Measurements from ENCODE around the gene SLF2. TPM values are rescaled to one million over a fixed set of nuclear protein-coding genes. Genes with fewer than 3 reads are reported as not detected.

The SLF2 gene
- polyA plus RNA-seq, 2 donors: 5.1 to 9.4 TPM

DNA sequence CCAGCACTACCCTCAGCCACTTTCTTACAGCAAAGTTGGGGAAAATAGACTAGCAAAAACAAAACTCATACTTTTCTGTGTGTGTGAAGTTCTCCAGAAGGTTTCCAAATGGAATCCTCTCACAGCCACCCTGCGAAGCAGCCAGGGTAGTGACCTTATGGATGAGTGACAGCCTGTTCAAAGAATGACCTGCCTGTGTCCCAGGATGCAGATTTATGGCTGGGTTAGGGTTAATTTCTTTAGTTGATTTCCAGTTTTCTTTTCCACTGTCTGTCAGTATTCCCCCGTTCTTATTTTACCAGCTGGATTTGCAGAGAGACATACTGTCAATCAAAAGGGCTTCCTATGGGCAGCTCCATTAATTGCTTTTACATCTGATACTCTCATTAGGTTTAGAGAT lies 54.1 kb downstream of the SLF2 start:
- H3K4me3 ChIP-seq (ENCODE audit: low read depth in 1 of 2, low read length in 2 of 2): no peak overlapping the region
- no peaks in the 10 kb centered on the region for H3K27me3 ChIP-seq (ENCODE audit: control insufficient read depth in 1 of 2, insufficient read depth in 2 of 2, low read length in 2 of 2)
- H3K27ac ChIP-seq (ENCODE audit: low read depth in 2 of 2, low read length in 1 of 2): no peak overlapping the region
- H3K36me3 ChIP-seq (ENCODE audit: control insufficient read depth in 2 of 2, insufficient read depth in 2 of 2, low read length in 1 of 2): no peaks in the 10 kb centered on the region
- H3K4me1 ChIP-seq (ENCODE audit: control insufficient read depth in 2 of 2, insufficient read depth in 2 of 2, low read length in 1 of 2): peaks cover 0 to 5% of the 10 kb centered on the region in 2 donors
- H3K9me3 ChIP-seq (ENCODE audit: control insufficient read depth in 2 of 2, insufficient read depth in 1 of 2, low read depth in 1 of 2, low read length in 1 of 2): no peaks in the 10 kb centered on the region
- 62 to 77% methylated on average over 2 of the region's 2 CpGs for WGBS, 2 donors

DNA sequence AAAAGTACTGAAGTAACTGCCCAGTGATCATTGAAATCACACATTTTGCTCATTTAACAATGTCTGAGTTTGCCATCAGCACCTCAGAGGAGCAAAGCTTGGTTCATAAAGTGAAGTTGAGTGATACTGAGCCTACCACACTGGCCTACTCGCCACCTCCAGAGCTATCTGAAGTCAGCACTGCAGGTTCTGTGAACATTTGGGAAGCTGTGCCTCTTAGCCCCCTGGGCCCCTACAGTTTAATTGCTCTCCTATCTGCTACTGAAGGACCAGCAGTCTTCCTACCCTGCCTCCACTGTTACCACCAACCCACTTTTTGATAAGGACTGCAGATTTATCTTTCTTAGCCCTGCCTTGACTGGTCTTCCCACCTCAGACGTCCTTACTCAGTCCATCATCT lies 54.6 kb downstream of the SLF2 start:
- Histone ChIP-seq H3K4me3 (ENCODE audit: low read depth in 1 of 2, low read length in 2 of 2) (no peak overlapping the region), H3K36me3 (ENCODE audit: control insufficient read depth in 2 of 2, insufficient read depth in 2 of 2, low read length in 1 of 2) (no peaks in the 10 kb centered on the region), H3K9me3 (ENCODE audit: control insufficient read depth in 2 of 2, insufficient read depth in 1 of 2, low read depth in 1 of 2, low read length in 1 of 2) (no peaks in the 10 kb centered on the region), H3K27me3 (ENCODE audit: control insufficient read depth in 1 of 2, insufficient read depth in 2 of 2, low read length in 2 of 2) (no peaks in the 10 kb centered on the region), H3K4me1 (ENCODE audit: control insufficient read depth in 2 of 2, insufficient read depth in 2 of 2, low read length in 1 of 2) (peaks cover 0 to 5% of the 10 kb centered on the region in 2 donors), H3K27ac (ENCODE audit: low read depth in 2 of 2, low read length in 1 of 2) (no peak overlapping the region)
- WGBS, 2 donors: 72 to 88% methylated on average over 2 of the region's 2 CpGs

DNA sequence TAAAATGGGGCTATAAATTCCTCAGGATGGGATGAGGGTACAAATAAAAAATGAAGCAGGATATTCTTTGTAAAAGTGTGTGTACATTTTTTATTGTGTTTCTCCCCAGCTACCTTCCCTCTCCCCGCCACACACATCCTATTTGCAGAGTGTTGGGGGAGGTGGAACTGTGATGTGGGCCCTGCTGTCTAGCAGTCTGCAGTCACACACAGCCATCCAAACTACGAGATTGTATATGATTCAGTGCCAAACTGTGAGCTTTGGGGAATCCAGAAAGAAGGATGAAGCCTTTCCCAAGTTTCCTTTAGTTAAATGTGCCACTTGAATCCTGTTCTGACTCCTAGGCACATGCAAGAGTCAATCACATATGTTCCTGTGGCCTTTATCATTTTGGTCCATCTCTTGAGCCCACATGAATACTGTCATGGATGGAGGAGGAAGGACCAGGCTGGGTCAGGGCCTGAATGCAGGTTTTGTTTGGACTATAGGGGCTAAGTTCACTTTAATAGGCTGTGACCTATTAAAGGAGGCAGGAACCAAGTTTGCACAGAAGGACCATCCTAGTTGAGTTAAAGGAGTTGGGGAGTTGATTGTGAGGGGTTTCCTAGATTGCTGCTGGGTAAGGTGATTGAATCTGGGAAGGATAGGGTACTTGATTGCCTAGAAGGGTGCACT lies 55.4 kb downstream of the SLF2 start:
- Histone ChIP-seq H3K9me3 (ENCODE audit: control insufficient read depth in 2 of 2, insufficient read depth in 1 of 2, low read depth in 1 of 2, low read length in 1 of 2) (no peaks in the 10 kb centered on the region), H3K36me3 (ENCODE audit: control insufficient read depth in 2 of 2, insufficient read depth in 2 of 2, low read length in 1 of 2) (no peaks in the 10 kb centered on the region), H3K27ac (ENCODE audit: low read depth in 2 of 2, low read length in 1 of 2) (no peak overlapping the region), H3K4me1 (ENCODE audit: control insufficient read depth in 2 of 2, insufficient read depth in 2 of 2, low read length in 1 of 2) (peaks cover 0 to 5% of the 10 kb centered on the region in 2 donors), H3K4me3 (ENCODE audit: low read depth in 1 of 2, low read length in 2 of 2) (no peak overlapping the region), H3K27me3 (ENCODE audit: control insufficient read depth in 1 of 2, insufficient read depth in 2 of 2, low read length in 2 of 2) (no peaks in the 10 kb centered on the region)
- WGBS, 2 donors: 79 to 81% methylated on average over 2 of the region's 2 CpGs

DNA sequence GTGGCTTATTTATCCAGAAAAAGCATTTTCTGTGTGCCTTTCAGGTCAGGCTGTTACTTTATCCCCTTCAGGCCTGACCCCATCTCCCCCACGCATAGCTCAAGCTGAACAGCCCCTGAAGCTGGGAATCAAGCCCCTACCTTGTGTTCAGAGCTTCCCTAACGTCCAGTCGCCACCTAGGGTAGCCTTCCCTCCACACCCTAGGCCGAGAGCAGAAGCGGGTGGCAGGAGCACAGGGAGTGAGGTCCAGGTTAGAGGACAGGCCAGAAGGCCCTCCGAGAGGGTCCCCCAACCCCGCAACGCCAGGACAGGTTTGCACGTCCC lies 56.1 kb downstream of the SLF2 start:
- no peaks in the 10 kb centered on the region for H3K36me3 ChIP-seq (ENCODE audit: control insufficient read depth in 2 of 2, insufficient read depth in 2 of 2, low read length in 1 of 2)
- peak overlapping the region; percentile 41 to 49 for H3K4me3 ChIP-seq (ENCODE audit: low read depth in 1 of 2, low read length in 2 of 2)
- no peaks in the 10 kb centered on the region for H3K27me3 ChIP-seq (ENCODE audit: control insufficient read depth in 1 of 2, insufficient read depth in 2 of 2, low read length in 2 of 2)
- 20 to 23% methylated on average over 9 of the region's 9 CpGs for WGBS, 2 donors
- no peaks in the 10 kb centered on the region for H3K9me3 ChIP-seq (ENCODE audit: control insufficient read depth in 2 of 2, insufficient read depth in 1 of 2, low read depth in 1 of 2, low read length in 1 of 2)
- peaks cover 0 to 5% of the 10 kb centered on the region in 2 donors for H3K4me1 ChIP-seq (ENCODE audit: control insufficient read depth in 2 of 2, insufficient read depth in 2 of 2, low read length in 1 of 2)
- H3K27ac ChIP-seq (ENCODE audit: low read depth in 2 of 2, low read length in 1 of 2): no peak overlapping the region

DNA sequence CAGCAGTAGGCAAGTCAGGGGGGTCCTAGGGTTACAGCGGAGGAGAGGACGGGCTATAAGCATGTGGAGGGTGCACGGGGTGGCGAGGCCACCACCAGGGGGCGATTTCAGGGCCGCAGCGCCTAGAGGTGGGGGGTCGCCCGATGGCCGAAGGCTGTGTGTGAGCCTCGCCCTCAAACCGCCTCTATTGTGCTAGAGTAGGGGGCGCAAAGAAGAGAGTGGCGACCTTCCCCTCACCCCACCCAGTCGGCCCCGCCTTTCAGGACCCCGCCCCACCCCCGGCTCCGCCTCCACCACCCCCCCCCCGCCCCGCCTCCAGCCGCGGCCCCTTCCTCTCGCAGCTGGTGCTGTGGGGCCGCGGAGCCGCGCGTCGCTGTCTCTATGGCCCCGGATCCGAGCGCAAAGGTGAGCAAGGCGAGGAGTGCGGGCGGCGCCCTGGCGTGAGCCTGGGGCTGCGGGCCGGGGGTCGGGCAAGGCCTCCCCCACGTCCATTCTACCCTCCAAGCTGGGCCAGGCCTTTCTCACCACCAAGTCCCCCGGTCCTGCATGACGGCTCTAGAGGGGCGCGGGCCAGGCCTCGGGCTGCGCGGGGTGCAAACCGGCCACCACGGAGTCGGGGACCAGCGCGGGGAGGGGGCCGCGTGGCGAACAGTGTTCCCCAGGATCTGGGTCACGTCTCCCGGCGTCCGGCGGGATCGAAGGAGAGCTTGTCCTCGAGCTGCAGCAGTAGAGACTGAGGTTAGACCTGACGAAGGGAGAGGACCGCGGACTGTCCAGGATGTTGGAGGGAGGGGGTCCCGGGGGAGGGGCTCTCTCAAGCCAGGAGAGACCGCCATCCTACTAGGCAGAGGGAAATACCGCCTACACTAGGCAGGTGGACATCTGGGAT lies 56.7 kb downstream of the SLF2 start, which contains the start of gene SEMA4G:
SEMA4G (plus strand) TSS at position 318 of the 889 bp plus-strand sequence. CDS start 3,409 bp downstream, outside the sequence.
- H3K27ac ChIP-seq (ENCODE audit: low read depth in 2 of 2, low read length in 1 of 2): no peak within 1 kb of the TSS
- no peaks in the 10 kb centered on the region for H3K27me3 ChIP-seq (ENCODE audit: control insufficient read depth in 1 of 2, insufficient read depth in 2 of 2, low read length in 2 of 2)
- WGBS, 2 donors: 2 to 3% methylated on average over 49 to 69 of the region's 70 CpGs
- H3K9me3 ChIP-seq (ENCODE audit: control insufficient read depth in 2 of 2, insufficient read depth in 1 of 2, low read depth in 1 of 2, low read length in 1 of 2): no peaks in the 10 kb centered on the region
- H3K36me3 ChIP-seq (ENCODE audit: control insufficient read depth in 2 of 2, insufficient read depth in 2 of 2, low read length in 1 of 2): no peaks in the 10 kb centered on the region
- H3K4me3 ChIP-seq (ENCODE audit: low read depth in 1 of 2, low read length in 2 of 2): peak within 1 kb of the TSS; percentile 49 to 61
- peaks cover 0 to 5% of the 10 kb centered on the region in 2 donors for H3K4me1 ChIP-seq (ENCODE audit: control insufficient read depth in 2 of 2, insufficient read depth in 2 of 2, low read length in 1 of 2)

DNA sequence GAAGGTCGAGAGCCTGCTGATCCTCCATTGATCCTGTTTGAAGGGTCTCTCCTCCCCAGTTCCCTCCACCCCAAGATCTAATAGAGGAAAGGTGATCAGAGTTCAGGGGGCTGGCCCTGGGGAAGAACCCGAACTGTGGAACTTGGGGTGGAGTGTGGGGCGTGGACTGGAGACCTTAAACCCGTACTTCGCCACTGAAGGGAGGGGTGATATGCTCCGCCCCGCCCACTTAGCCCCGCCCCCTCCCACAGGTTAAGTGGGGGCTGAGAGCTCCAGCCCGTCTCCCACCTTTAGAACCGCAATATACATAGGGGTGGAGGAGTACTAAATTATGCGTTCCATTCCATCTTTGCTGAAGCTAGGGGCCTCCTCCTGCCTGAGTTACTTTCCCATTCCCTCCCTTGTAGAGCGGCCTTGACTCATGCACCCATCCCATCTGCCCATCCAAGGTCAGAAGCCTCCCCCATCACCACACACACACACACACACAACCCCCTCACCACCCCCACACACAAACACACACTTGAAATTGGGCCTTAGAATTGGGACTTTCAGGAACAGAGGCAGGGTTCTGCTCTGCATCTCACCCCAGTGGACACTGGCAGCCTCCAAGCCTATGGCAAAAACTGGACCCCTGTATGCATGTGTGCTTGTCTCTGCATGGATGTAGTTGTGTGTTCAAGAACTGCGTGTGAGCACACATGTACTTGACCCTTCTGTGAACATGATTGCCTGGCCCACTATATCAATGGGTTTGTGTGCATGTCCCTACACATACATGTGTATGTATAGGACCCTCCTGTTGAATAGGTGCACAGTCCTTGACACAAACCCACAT lies 57.5 kb downstream of the SLF2 start:
- H3K27me3 ChIP-seq (ENCODE audit: control insufficient read depth in 1 of 2, insufficient read depth in 2 of 2, low read length in 2 of 2): no peaks in the 10 kb centered on the region
- no peaks in the 10 kb centered on the region for H3K36me3 ChIP-seq (ENCODE audit: control insufficient read depth in 2 of 2, insufficient read depth in 2 of 2, low read length in 1 of 2)
- no peaks in the 10 kb centered on the region for H3K9me3 ChIP-seq (ENCODE audit: control insufficient read depth in 2 of 2, insufficient read depth in 1 of 2, low read depth in 1 of 2, low read length in 1 of 2)
- whole genome bisulfite sequencing, 2 donors: 28 to 35% methylated on average over 13 of the region's 13 CpGs
- no peak overlapping the region for H3K27ac ChIP-seq (ENCODE audit: low read depth in 2 of 2, low read length in 1 of 2)
- H3K4me1 ChIP-seq (ENCODE audit: control insufficient read depth in 2 of 2, insufficient read depth in 2 of 2, low read length in 1 of 2): peaks cover 0 to 5% of the 10 kb centered on the region in 2 donors
- H3K4me3 ChIP-seq (ENCODE audit: low read depth in 1 of 2, low read length in 2 of 2): peak overlapping the region; percentile 49 to 61

DNA sequence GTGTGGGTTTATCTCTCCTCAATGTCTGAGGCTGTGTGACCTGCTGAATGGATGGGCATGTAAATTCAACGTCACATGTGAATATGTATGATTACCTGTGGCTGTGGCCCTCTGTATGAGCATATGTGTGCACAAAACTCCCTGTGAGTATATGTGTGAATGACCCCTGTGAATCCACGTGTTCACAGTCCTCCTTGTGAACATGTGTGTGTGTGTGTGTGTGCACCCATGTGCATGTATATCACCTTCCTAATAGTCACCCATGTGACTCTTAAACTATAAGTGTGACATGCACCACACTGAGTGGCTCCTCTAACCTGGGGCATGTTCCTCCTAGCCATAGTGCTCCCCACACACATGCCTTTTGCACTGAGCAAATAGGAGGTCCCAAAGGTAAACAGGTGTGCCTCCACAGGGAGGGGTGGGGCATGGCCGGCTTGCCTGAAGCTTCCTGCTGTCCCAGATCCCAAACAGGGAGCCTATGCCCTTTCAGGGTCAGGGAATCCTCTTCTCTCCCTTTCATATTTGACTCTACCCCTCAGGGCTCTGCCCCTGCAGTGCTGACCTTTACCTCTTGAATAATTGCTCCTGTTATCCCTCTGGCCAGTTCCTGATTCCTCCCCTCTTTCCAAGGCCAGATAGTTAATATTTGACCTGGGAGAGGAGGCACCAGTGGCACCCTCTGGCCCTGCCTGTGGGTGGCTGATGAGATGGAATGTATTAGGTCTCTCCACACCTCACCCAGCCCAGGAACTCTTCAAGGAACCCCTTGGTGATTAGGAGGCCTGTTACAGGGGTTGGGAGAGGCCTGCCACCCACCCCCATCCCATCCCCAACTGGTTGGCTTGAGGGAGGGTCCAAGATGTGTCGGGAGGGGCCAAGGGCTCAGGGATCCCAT lies 58.4 kb downstream of the SLF2 start:
- Histone ChIP-seq H3K4me3 (ENCODE audit: low read depth in 1 of 2, low read length in 2 of 2) (no peak overlapping the region), H3K36me3 (ENCODE audit: control insufficient read depth in 2 of 2, insufficient read depth in 2 of 2, low read length in 1 of 2) (no peaks in the 10 kb centered on the region), H3K9me3 (ENCODE audit: control insufficient read depth in 2 of 2, insufficient read depth in 1 of 2, low read depth in 1 of 2, low read length in 1 of 2) (no peaks in the 10 kb centered on the region), H3K4me1 (ENCODE audit: control insufficient read depth in 2 of 2, insufficient read depth in 2 of 2, low read length in 1 of 2) (peaks cover 0 to 5% of the 10 kb centered on the region in 2 donors), H3K27me3 (ENCODE audit: control insufficient read depth in 1 of 2, insufficient read depth in 2 of 2, low read length in 2 of 2) (no peaks in the 10 kb centered on the region), H3K27ac (ENCODE audit: low read depth in 2 of 2, low read length in 1 of 2) (no peak overlapping the region)
- WGBS, 2 donors: 41 to 67% methylated on average over 4 of the region's 4 CpGs

DNA sequence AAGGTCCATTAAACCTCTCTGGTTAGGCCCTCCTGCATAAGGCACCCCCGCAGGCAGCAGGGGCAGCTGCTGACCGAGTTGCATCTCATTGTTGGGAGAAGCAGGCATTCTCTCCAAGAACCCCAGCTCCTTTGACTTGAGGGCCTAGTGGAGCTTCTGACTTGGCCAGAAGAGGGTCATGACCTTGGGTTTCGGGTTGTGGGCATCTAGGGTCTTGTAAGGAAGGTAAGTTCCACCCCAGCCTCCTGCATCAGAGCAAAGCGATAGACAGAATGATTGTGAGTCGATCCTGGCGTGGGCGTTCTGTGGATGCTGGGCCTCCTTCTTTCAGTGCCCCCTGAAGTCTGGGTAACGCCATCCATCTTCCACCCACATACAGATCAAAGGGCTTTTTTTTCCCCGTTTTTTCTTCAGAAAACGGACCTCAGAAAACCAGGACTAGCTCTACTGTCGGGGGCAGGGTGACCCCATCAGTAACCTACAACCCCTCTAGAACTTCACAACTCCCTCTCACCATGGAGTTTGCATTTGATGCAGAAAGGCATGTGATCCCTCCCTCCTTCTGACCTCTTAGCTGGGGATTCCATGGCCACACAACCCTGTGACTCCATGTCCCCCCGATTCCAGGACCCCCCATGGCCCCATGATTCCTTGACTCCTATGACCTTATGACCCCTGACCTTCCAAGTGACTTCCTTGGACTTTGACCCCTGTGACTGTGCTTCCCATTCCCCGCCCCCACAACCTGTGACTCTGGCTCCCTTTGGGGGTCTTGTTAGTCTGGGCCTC lies 59.5 kb downstream of the SLF2 start:
- 71 to 77% methylated on average over 13 of the region's 13 CpGs for WGBS, 2 donors
- no peaks in the 10 kb centered on the region for H3K9me3 ChIP-seq (ENCODE audit: control insufficient read depth in 2 of 2, insufficient read depth in 1 of 2, low read depth in 1 of 2, low read length in 1 of 2)
- no peaks in the 10 kb centered on the region for H3K36me3 ChIP-seq (ENCODE audit: control insufficient read depth in 2 of 2, insufficient read depth in 2 of 2, low read length in 1 of 2)
- H3K4me3 ChIP-seq (ENCODE audit: low read depth in 1 of 2, low read length in 2 of 2): no peak overlapping the region
- no peak overlapping the region for H3K27ac ChIP-seq (ENCODE audit: low read depth in 2 of 2, low read length in 1 of 2)
- no peaks in the 10 kb centered on the region for H3K27me3 ChIP-seq (ENCODE audit: control insufficient read depth in 1 of 2, insufficient read depth in 2 of 2, low read length in 2 of 2)
- peaks cover 2 to 7% of the 10 kb centered on the region in 2 donors for H3K4me1 ChIP-seq (ENCODE audit: control insufficient read depth in 2 of 2, insufficient read depth in 2 of 2, low read length in 1 of 2)
